ENCODE data around the gene TSC22D1. TPM values are rescaled to one million over a fixed set of nuclear protein-coding genes. Genes with fewer than 3 reads are reported as not detected.

The TSC22D1 gene
- total RNA-seq, 4 donors from 2014 or later: 153 to 200 (median 182) TPM

DNA sequence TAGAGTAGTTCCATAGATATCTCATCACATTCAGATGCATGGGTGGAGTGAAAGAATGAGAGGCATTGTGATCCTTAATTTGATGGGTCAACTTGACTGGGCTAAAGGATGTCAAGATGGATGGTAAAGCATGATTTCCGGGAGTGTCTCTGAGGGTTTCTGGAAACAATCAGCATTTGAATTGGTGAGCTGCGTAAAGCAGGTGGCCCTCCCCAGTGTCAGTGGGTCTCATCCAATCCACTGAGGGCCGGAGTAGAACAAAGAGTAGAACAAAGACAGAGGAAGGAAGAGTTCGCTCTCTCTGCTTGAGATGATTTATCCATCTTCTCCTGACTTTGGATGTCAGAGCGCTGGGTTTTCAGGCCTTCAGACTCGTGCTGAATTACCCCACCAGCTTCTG lies 159.4 kb downstream of the TSC22D1 start:
- no peaks in the 10 kb centered on the region for H3K4me1 ChIP-seq
- no peak for TF ChIP-seq POLR2A (IDR thresholded peaks at IDR 0.05)
- TF ChIP-seq, protein P1, sequence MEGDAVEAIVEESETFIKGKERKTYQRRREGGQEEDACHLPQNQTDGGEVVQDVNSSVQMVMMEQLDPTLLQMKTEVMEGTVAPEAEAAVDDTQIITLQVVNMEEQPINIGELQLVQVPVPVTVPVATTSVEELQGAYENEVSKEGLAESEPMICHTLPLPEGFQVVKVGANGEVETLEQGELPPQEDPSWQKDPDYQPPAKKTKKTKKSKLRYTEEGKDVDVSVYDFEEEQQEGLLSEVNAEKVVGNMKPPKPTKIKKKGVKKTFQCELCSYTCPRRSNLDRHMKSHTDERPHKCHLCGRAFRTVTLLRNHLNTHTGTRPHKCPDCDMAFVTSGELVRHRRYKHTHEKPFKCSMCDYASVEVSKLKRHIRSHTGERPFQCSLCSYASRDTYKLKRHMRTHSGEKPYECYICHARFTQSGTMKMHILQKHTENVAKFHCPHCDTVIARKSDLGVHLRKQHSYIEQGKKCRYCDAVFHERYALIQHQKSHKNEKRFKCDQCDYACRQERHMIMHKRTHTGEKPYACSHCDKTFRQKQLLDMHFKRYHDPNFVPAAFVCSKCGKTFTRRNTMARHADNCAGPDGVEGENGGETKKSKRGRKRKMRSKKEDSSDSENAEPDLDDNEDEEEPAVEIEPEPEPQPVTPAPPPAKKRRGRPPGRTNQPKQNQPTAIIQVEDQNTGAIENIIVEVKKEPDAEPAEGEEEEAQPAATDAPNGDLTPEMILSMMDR (IDR thresholded peaks at IDR 0.05): no peak
- H3K36me3 ChIP-seq: no peaks in the 10 kb centered on the region
- no peaks in the 10 kb centered on the region for H3K9me3 ChIP-seq
- H3K27ac ChIP-seq: no peak overlapping the region
- DNase-seq: no peak
- H3K27me3 ChIP-seq: no peaks in the 10 kb centered on the region
- H3K4me3 ChIP-seq: no peak overlapping the region
- intact Hi-C loops (cut with DNase I; ENCODE audit: low total_unique reads): no loop called here

DNA sequence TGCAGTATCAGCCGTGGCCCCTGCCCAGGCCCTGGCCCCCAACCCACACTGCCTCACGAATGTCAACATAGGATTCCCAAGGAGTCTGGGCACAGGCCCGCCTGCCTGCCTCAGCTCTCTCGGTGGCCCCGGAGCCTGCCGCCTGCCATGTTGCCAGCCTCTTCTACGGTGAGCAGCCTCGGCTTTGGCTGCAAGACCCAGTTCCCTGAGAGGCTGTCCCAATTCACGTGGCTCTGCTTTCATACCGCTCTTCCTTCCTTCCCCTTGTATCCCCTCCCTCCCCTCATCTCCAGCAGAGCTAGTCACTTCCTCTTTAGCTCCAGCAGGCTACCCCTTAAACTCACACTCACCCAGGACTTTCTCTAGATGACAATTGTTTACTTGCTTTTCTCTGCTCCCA lies 159.8 kb downstream of the TSC22D1 start:
- no peak for DNase-seq
- Histone ChIP-seq H3K4me3 (no peak overlapping the region), H3K27ac (no peak overlapping the region), H3K9me3 (no peaks in the 10 kb centered on the region), H3K27me3 (no peaks in the 10 kb centered on the region), H3K4me1 (no peaks in the 10 kb centered on the region), H3K36me3 (no peaks in the 10 kb centered on the region)
- no peak for TF ChIP-seq POLR2A (IDR thresholded peaks at IDR 0.05)
- TF ChIP-seq, protein P1 (IDR thresholded peaks at IDR 0.05): no peak
- intact Hi-C loops (cut with DNase I; ENCODE audit: low total_unique reads): no loop called here

DNA sequence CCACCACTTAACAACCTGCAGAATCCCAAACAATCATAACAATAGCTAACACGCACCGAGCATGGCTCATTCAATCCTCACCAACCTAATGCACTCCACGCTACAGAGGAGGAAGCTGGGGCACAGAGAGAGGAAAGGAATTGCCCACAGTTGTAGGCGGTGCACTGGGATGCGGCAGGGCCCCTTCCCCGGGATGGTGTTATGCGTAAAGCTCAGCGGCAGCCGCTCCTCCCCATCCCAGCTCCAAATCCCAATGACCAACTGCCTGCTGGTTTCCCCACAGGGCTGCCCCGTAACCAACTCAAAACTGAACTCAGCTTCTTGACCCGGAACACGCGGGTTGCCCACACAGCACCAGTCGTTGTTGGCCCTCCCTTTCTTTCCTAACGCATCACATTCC lies 160.3 kb downstream of the TSC22D1 start:
- no peak for TF ChIP-seq POLR2A (IDR thresholded peaks at IDR 0.05)
- TF ChIP-seq, protein P1 (IDR thresholded peaks at IDR 0.05): no peak
- intact Hi-C loops (cut with DNase I; ENCODE audit: low total_unique reads): no loop called here
- Histone ChIP-seq H3K4me1 (no peaks in the 10 kb centered on the region), H3K9me3 (no peaks in the 10 kb centered on the region), H3K27ac (no peak overlapping the region), H3K4me3 (no peak overlapping the region), H3K36me3 (no peaks in the 10 kb centered on the region), H3K27me3 (no peaks in the 10 kb centered on the region)
- DNase-seq: no peak

DNA sequence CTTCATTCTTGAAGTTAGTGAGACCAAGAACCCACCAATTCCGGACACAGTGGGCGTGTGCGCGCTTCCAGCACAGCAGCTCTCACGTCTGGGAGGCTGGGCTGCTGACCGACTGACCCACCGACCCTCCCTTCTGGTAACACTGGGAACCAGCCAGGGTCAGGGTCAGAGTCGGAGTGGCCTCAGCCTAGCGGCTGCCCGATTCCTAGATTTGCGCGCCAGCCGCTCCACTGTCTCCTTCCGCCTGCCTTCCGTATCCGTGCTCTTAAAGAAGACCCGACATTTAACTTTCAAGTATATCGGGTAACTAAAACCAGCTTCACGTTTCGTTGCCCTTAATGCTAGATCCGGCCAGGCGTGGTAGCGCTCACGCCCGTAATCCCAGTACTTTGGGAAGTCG lies 161.4 kb downstream of the TSC22D1 start:
- no peak for DNase-seq
- H3K36me3 ChIP-seq: no peaks in the 10 kb centered on the region
- H3K4me1 ChIP-seq: no peaks in the 10 kb centered on the region
- H3K27ac ChIP-seq: no peak overlapping the region
- H3K27me3 ChIP-seq: no peaks in the 10 kb centered on the region
- H3K9me3 ChIP-seq: no peaks in the 10 kb centered on the region
- H3K4me3 ChIP-seq: no peak overlapping the region
- intact Hi-C loops (cut with DNase I; ENCODE audit: low total_unique reads): no loop called here
- TF ChIP-seq, protein P1 (IDR thresholded peaks at IDR 0.05): no peak
- TF ChIP-seq POLR2A (IDR thresholded peaks at IDR 0.05): no peak

DNA sequence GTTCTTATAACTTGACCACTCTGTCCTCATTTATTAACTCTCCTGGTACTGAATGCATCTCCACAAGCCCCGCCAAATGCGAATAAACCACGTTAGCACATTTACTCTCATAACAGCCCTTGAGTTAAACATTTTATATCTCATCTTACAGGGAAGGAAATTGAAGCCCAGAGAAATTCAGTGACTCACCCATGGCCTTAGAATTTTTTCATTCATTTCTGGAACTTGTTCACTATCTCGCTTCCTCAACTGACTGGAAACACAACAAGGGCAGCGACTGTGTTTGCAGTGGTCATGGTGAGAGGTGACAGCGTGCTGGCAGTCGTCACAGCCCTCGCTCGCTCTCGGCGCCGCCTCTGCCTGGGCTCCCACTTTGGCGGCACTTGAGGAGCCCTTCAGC lies 163.0 kb downstream of the TSC22D1 start:
- H3K4me1 ChIP-seq: no peaks in the 10 kb centered on the region
- H3K27me3 ChIP-seq: no peaks in the 10 kb centered on the region
- DNase-seq: no peak

More for the DNA sequence above, 163.0 kb downstream of the TSC22D1 start:
- no peaks in the 10 kb centered on the region for H3K9me3 ChIP-seq
- TF ChIP-seq, protein P1 (IDR thresholded peaks at IDR 0.05): no peak
- TF ChIP-seq POLR2A (IDR thresholded peaks at IDR 0.05): no peak
- intact Hi-C loops (cut with DNase I; ENCODE audit: low total_unique reads): no loop called here
- no peak overlapping the region for H3K4me3 ChIP-seq
- no peak overlapping the region for H3K27ac ChIP-seq
- H3K36me3 ChIP-seq: no peaks in the 10 kb centered on the region
